Breast epithelium (tissue), 4 donors: ENCODE data around the gene SCN9A. TPM values are rescaled to one million over a fixed set of nuclear protein-coding genes. Genes with fewer than 3 reads are reported as not detected.
"Not testable (repeated sequence)": the region's sequence is repeated elsewhere in the genome, so short reads cannot be mapped to it uniquely, and the experiment has no call there.

Experiments
- DNase-seq, 2 donors: peaks; one replicate each; pipeline ENCODE4 v3.0.0-alpha.2; 2019; ENCODE audit warnings: low spot score in 2 of 2
- H3K27ac ChIP-seq, 2 donors: fragments of 200-600 bp; sonication (generic) in 1 of 2; one replicate each; pipeline ENCODE4 v1.5.1; 2016 to 2019; ENCODE audit warnings: mild to moderate bottlenecking in 1 of 2
- H3K27me3 ChIP-seq, 2 donors: fragments of 200-600 bp; sonication (generic) in 1 of 2; one replicate each; pipeline versions ENCODE4 v1.5.1 to v1.6.0; 2017 to 2019; ENCODE audit warnings: control low read depth in 1 of 2, mild to moderate bottlenecking in 1 of 2
- H3K36me3 ChIP-seq: fragments of 200-600 bp; one replicate; pipeline ENCODE4 v1.5.1; 2019
- H3K4me1 ChIP-seq, 2 donors: fragments of 200-600 bp; sonication (generic); one replicate each; pipeline ENCODE4 v1.5.1; 2016 to 2019; ENCODE audit warnings: control low read depth in 1 of 2
- H3K4me3 ChIP-seq, 3 donors: fragments of 200-600 bp; sonication (generic); 1 replicate in 2 of 3; 2 replicates in 1 of 3; pipeline ENCODE4 v1.5.1; 2016 to 2019; ENCODE audit warnings: mild to moderate bottlenecking in 3 of 3, moderate library complexity in 2 of 3
- H3K9me3 ChIP-seq, 2 donors: fragments of 200-600 bp; sonication (generic) in 1 of 2; one replicate each; pipeline ENCODE4 v1.5.1; 2016 to 2019; ENCODE audit warnings: control low read depth in 1 of 2
- CTCF ChIP-seq, 3 donors: fragments of 450-650 bp; IDR thresholded peaks; one replicate each; pipeline ENCODE4 v1.5.1; 2016 to 2017; ENCODE audit warnings: antibody characterized with exemption in 3 of 3, mild to moderate bottlenecking in 3 of 3, moderate library complexity in 3 of 3
- POLR2A ChIP-seq: fragments of 450-650 bp; IDR thresholded peaks from one replicate; pipeline ENCODE4 v1.6.1; 2016; ENCODE audit warnings: antibody characterized with exemption, mild to moderate bottlenecking, moderate library complexity
- POLR2AphosphoS5 ChIP-seq, 3 donors: sonication (generic); formaldehyde crosslinking; IDR thresholded peaks; one replicate each; pipeline ENCODE4 v1.6.1; 2017; ENCODE audit warnings: antibody characterized with exemption in 3 of 3
- intact Hi-C: fragments of 100-400 bp; cut with DNase I; formaldehyde crosslinking; loops from one replicate; pipeline ENCODE4 v1.15.1; 2023; ENCODE audit warnings: low total_unique reads
- total RNA-seq, 3 donors: library from RNA; depleted of rRNA; stranded (reverse); fragments of >200 nt; gene quantifications; one replicate each; pipeline ENCODE4 v1.1.0, GENCODE V29; 2016

The SCN9A gene
- total RNA-seq, 3 donors from 2014 or later, result 2.0 to 12.5 (median 3.5) TPM

DNA sequence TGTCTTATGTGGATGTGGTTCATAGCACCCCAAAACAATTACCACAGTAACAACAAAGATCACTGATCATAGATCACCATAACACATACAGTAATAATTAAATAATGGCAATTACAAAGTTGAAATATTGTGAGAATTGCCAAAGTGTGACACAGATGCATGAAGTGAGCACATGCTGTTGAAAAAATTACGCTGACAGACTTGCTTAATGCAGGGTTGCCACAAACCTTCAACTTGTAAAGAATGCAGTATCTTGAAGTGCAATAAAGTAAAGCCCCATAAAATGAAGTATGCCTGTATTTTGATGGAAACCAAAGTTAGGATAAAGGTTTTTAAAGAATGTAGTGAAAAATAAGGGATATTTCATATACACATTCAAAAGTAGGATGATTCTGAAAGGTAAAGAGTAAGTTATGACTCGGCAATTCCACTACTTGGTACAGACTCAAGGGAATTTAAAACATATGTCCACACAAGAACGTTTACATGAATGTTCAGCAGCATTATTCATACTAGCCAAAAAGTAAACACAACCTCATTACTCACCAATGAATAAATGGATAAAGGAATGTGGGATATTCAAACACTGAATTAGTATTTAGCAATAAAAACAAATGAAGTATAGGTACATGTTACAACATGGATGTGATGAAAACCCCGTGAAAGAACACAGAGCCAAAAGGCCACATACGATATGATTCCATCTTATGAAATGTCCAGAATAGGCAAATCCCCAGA is 61.6 kb downstream of the SCN9A start:
- DNase-seq, result no peak
- H3K27ac ChIP-seq, result no peak overlapping the region
- H3K9me3 ChIP-seq, result no peaks in the 10 kb centered on the region
- H3K36me3 ChIP-seq, result no peaks in the 10 kb centered on the region
- no peaks in the 10 kb centered on the region for H3K4me1 ChIP-seq
- H3K4me3 ChIP-seq, result no peak overlapping the region
- TF ChIP-seq CTCF (IDR thresholded peaks at IDR 0.05) (no peak), POLR2AphosphoS5 (IDR thresholded peaks at IDR 0.05) (no peak), POLR2A (no peak)
- H3K27me3 ChIP-seq, result no peaks in the 10 kb centered on the region
- intact Hi-C loops, result no loop called here

DNA sequence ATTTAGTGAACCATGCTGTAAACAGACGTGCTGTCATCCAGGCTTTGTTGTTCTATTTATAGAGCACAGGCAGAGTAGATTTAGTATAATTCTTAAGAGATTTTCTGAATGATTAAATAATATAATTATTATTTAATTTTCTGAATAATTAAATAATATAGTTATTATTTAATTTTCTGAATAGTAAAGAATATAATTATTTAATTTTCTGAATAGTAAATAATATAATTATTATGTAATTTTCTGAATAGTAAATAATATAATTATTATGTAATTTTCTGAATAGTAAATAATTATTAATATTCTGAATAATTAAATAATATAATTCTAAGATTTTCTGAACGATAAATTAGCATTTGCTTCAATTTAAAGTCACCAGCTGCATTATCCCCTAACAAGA is 62.9 kb downstream of the SCN9A start:
- H3K9me3 ChIP-seq, intact Hi-C loops, H3K4me1 ChIP-seq, H3K4me3 ChIP-seq, H3K36me3 ChIP-seq, H3K27me3 ChIP-seq, DNase-seq, H3K27ac ChIP-seq: not testable (repeated sequence)

DNA sequence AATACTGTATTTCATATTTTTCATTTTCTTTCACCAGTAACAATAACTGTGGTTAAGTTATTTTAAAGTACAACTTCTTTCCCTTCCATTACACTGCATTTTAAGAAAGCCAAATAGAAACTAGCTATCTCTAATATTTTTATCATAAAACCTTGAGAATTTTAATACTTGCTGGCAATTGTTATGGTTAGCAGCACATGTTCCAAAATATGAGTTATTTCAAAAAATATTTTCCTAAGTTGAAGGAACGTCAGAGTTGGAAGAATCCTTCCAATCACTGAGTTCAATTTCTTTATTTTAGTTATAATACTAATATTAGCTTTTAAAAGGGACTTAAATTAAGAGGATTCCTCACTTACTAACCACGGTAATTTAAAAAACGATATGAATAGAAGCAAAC is 68.4 kb downstream of the SCN9A start:
- TF ChIP-seq CTCF (IDR thresholded peaks at IDR 0.05) (no peak), POLR2AphosphoS5 (IDR thresholded peaks at IDR 0.05) (no peak), POLR2A (no peak)
- no peak overlapping the region for H3K27ac ChIP-seq
- H3K4me1 ChIP-seq, result no peaks in the 10 kb centered on the region
- intact Hi-C loops, result no loop called here
- H3K9me3 ChIP-seq, result no peaks in the 10 kb centered on the region
- H3K36me3 ChIP-seq, result no peaks in the 10 kb centered on the region
- H3K27me3 ChIP-seq, result no peaks in the 10 kb centered on the region
- DNase-seq, result no peak
- no peak overlapping the region for H3K4me3 ChIP-seq

DNA sequence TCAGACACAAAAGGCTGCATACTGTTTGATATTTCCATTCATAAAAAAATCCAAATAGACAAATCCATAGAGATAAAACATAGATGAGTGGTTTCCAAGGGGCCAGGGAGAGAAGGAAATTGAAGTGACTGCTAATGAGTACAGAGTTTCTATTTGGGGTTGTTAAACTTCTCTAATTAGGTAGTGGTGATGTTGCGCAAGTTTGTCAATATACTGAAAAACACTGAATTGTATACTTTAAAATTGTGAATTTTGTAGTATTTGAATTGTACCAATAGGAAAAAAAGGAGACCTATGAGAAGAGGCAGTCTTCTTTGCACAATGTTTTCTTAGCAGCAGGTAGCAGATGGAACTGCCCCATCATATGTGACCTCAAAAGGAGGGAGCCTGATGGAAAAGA is 71.1 kb downstream of the SCN9A start:
- intact Hi-C loops, result no loop called here
- Histone ChIP-seq H3K4me3 (no peak overlapping the region), H3K9me3 (no peaks in the 10 kb centered on the region), H3K27me3 (no peaks in the 10 kb centered on the region), H3K36me3 (no peaks in the 10 kb centered on the region), H3K27ac (no peak overlapping the region), H3K4me1 (no peaks in the 10 kb centered on the region)
- TF ChIP-seq POLR2A (no peak), CTCF (IDR thresholded peaks at IDR 0.05) (no peak), POLR2AphosphoS5 (IDR thresholded peaks at IDR 0.05) (no peak)
- no peak for DNase-seq

DNA sequence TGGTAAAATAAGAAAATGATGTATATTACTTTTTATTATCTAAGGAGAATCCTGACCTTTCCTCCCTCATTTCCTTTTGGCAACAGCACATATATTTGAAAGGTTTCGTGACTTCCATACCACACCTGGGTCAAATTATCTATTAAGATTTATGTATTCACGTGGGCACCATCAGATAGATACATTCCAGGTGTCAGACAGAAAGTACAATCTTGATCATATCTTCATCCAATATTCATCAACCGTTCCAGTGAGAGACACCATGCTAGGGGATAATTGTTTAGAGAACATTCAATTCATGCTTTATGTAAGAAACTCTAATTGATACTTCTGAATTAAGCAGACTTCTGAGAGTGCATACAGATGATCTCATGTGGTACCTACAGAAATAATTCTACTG is 73.7 kb downstream of the SCN9A start:
- Histone ChIP-seq H3K9me3 (no peaks in the 10 kb centered on the region), H3K4me3 (no peak overlapping the region), H3K27me3 (no peaks in the 10 kb centered on the region), H3K27ac (no peak overlapping the region), H3K36me3 (no peaks in the 10 kb centered on the region), H3K4me1 (no peaks in the 10 kb centered on the region)
- DNase-seq, result no peak
- TF ChIP-seq CTCF (IDR thresholded peaks at IDR 0.05) (no peak), POLR2AphosphoS5 (IDR thresholded peaks at IDR 0.05) (no peak), POLR2A (no peak)
- intact Hi-C loops, result no loop called here
